Peyer's patch (tissue), 4 donors: ENCODE measurements around the gene CD300E.

Experiments used
- CTCF ChIP-seq, 6 experiments: fragments of 450-650 bp in 4 of 6; fragments of 200-600 bp in 2 of 6; sonication (generic) in 1 of 6; IDR thresholded peaks; one replicate each; pipeline ENCODE4 v1.5.1; 2017 to 2019; ENCODE audit warnings: antibody characterized with exemption in 6 of 6, mild to moderate bottlenecking in 3 of 6, moderate library complexity in 1 of 6
- POLR2A ChIP-seq, 2 donors: fragments of 450-650 bp; IDR thresholded peaks; one replicate each; pipeline ENCODE4 v1.5.1; 2017; ENCODE audit warnings: antibody characterized with exemption in 2 of 2, mild to moderate bottlenecking in 2 of 2, moderate library complexity in 2 of 2

- TF ChIP-seq POLR2A (IDR thresholded peaks at IDR 0.05) (no peak), CTCF (IDR thresholded peaks at IDR 0.05) (no peak)
These were observed 24.0 kb downstream of the CD300E start for GRCh38 chr17:74599448-74599939.
